Endometrial microvascular endothelial cells (primary cell): ENCODE results near the gene IL27RA. TPM values are rescaled to one million over a fixed set of nuclear protein-coding genes. Genes with fewer than 3 reads are reported as not detected.

Experiments
- in situ Hi-C: cut with HindIII; loops from 2 replicates; pipeline ENCODE4 v1.10.0; 2017; ENCODE audit warnings: low sequenced_read_pairs, low pct_unique_long_range_greater_than_20kb; ENCODE audit errors: inconsistent ontology term
- total RNA-seq: library from RNA; depleted of rRNA; stranded (reverse); fragments of >200 nt; gene quantifications from one replicate; pipeline ENCODE4 v1.2.3, GENCODE V29; 2015; ENCODE audit errors: inconsistent ontology term

IL27RA gene
- total RNA-seq, 1 donor from 2014 or later: 17.5 TPM

- in situ Hi-C loops: no loop called here
These were observed 21.9 kb downstream of the IL27RA start for GRCh38 chr19:14053500-14053899.

- in situ Hi-C loops: no loop called here
These were observed 22.5 kb downstream of the IL27RA start for GRCh38 chr19:14054099-14054498.

GRCh38 chr19:14054721-14055120 lies 23.2 kb downstream of the IL27RA start:
- in situ Hi-C loops: no loop called here

GRCh38 chr19:14055396-14055795 lies 23.8 kb downstream of the IL27RA start:
- in situ Hi-C loops: no loop called here

GRCh38 chr19:14056069-14056666 lies 24.6 kb downstream of the IL27RA start:
- in situ Hi-C loops: no loop called here

GRCh38 chr19:14056741-14057356 lies 25.3 kb downstream of the IL27RA start:
- in situ Hi-C loops: no loop called here

GRCh38 chr19:14058182-14059092 lies 26.9 kb downstream of the IL27RA start:
- in situ Hi-C loops: no loop called here

GRCh38 chr19:14059093-14059480 lies 27.5 kb downstream of the IL27RA start:
- in situ Hi-C loops: no loop called here

GRCh38 chr19:14059652-14060155 lies 28.1 kb downstream of the IL27RA start:
- in situ Hi-C loops: no loop called here

- in situ Hi-C loops: no loop called here
These were observed 29.7 kb downstream of the IL27RA start for GRCh38 chr19:14061081-14061749.

- in situ Hi-C loops: no loop called here
These were observed 30.4 kb downstream of the IL27RA start, which contains the start of gene PALM3 for GRCh38 chr19:14061751-14062557. Gene PALM3, minus strand, starts transcription at chr19:14062076. Its CDS starts 96 bp downstream, at chr19:14061980.

- in situ Hi-C loops: no loop called here
These were observed 30.9 kb downstream of the IL27RA start for GRCh38 chr19:14062558-14062855.

GRCh38 chr19:14063105-14063504 lies 31.5 kb downstream of the IL27RA start:
- in situ Hi-C loops: no loop called here

- in situ Hi-C loops: no loop called here
These were observed 34.6 kb downstream of the IL27RA start for GRCh38 chr19:14066134-14066533.

GRCh38 chr19:14070268-14071050 lies 38.9 kb downstream of the IL27RA start:
- in situ Hi-C loops: no loop called here

GRCh38 chr19:14072535-14073260 lies 41.1 kb downstream of the IL27RA start, which contains the start of gene MISP3:
Gene MISP3, plus strand, starts transcription at chr19:14072786. Its CDS starts 524 bp downstream, at chr19:14073310.
- in situ Hi-C loops: no loop called here
